Eye (tissue), 1 donor: ENCODE data around the gene SORBS1.

Source experiments
- DNase-seq: peaks from one replicate; pipeline ENCODE4 v3.0.0-alpha.2; 2015

Gene SORBS1

DNA sequence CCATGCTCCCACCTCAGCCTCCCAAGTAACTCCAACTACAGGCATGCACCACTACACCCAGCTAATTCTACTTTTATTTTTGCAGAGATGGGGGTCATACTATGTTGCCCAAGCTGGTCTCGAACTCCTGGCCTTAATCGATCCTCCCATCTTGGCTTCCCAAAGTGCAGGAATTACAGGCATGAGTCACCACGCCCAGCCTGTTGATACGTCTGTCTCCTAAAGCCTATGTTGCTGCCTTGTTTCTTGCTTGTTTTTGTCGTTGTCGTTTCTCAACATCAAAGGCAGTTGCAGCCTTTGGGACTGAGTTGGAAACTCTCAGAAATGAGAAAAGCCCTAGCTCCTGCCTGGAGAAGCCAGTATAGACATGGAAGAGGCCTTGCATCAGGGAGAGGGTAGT, 49.9 kb downstream of the SORBS1 start:
- DNase-seq, result no peak

DNA sequence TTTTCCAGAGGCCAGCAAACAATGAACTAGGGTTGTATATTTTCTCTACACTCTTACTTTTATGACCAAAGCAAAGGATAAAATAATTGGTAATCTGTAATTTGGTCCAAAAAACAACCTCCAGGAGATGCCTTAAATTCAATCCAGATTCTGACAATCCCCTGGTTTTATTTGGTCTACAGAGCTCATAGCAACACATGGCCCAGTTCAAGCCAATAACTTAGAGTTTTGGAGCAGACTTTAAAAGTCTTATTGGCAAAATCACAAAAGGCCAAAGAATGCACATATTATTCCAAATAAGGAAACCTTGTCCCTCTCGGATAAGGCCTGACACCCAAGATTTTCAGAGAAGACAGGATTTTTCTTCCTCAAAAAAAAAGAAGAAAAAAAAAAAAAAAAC, 51.9 kb downstream of the SORBS1 start:
- no peak for DNase-seq

DNA sequence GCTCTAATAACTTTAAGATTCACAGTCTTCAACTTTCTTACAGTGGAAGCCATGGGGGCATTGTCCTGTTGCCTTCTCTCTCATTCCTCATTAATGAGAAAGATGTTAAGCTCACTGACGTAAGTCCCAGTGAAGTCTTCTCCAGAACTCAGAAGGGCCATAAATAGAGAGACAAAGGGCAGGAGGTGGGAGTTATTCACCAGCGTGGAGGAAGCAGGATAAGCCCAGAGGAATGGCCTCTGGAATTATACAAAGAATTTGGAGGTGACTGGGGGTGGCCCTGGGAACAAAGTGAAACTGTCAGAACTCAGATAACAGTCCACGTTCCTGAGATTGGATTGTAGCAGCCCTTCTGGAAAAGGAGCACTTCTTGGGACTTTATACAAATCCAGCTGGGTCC, 52.4 kb downstream of the SORBS1 start:
- DNase-seq, result no peak

DNA sequence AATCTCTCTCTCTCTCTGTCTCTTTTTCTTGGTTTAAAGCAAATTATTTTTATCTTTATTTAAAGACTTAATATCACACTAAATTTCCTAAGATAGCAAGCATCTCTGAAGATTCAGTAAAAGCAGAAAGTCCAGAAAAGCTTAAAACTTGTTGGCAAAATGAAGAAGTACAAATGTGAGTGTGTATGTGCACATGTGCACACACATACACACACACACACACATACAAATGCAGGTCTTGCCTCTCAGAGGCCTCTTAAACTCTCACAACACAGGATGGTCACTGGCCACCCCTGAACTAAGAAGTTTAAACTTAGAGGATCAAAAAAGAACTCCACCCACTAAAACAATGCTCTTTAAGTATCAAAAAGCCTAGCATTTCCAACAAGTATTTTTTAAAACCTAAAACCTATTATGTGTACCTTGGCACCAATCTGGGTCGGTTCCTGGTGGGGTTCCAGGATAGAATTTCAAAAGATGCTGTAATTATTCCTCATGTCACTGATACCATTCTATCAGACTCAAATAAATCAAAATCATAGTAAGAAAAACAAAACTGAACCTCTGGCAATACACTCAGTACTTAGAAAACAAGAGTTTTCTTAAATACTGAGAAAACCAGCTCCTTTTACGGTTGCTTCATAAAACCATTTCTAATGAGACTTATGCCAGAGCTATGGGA, 55.0 kb downstream of the SORBS1 start:
- no peak for DNase-seq

DNA sequence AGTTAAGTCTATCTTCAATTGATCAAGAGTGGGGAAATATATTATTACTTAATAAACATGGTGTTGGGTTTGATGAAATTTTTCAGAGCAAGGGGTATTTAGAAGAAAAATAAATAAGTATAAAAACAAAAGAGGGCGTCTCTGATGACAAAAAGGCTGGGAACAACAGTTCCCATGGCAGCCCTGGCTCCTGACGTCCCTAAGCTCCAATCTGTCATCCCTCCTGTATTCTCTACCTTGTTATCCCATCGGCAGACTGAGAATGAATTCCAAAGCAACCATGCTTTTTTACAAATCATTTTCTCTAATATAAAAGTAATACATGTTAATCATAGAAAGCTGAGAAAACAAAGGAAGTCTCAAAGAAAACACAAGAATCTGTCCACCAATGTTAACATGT, 55.5 kb downstream of the SORBS1 start:
- no peak for DNase-seq

DNA sequence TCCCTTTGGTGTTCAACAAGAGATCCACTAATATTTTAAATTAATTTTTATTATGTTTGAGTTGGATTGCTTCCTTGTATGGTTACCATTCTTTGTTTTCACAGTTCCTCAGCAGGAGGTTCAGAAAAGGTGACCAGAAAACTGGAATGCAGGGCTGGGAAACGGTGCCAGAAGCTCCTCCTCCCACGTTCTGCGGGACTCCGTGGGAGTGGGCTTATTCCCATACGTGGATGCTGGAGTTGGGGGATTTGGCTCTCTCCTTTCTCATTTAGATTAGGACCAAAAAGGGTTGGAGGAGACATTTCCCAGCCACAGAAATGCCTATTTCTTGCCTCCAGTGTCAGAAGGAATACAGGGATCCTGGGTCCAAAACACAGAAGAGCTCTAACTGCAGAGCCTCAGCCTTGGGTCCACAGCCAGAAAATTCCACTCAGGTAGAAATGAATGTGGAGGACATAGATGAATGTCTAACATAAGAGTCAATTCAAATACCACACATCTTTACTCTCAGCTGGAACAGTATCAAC, 56.0 kb downstream of the SORBS1 start:
- DNase-seq, result no peak

DNA sequence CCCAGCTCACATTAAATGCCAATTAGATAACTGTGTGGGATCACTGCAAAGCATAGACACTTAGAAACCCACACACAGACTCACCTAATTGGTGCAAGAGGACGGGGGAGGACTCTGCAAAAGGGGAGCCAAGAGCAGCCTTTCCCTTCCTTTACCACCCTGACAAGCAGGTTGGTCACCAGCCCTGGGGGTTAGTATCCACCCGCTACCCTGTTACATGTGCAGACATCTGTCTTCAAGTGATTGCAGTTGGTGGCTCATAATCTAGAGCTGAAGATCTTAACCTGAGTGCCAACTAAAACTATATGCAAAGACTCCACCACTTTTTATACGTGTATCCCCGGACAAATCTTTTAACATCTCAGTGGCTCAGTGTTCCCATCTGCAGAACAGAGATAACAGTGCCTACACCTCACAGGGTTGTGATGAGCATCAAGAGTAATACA, 56.9 kb downstream of the SORBS1 start:
- no peak for DNase-seq

DNA sequence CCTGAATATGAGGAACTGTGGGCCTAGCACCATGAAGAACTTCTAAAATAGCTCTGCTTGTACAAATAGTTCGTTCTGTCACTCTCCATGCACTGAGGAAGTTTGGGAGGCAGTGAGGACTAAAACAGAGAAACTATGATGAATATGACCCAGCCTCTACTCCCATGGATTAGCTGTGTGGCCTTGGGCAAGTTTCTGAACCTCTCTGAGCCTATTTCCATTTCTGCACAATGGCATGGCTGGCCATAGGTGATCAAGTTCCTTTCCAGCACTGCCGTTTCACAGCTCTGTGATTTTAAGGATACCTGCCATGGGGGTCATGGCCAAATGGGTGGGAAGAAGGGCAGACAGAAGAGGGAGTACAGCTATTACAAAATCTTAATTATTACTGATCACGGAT, 57.6 kb downstream of the SORBS1 start:
- DNase-seq, result no peak

DNA sequence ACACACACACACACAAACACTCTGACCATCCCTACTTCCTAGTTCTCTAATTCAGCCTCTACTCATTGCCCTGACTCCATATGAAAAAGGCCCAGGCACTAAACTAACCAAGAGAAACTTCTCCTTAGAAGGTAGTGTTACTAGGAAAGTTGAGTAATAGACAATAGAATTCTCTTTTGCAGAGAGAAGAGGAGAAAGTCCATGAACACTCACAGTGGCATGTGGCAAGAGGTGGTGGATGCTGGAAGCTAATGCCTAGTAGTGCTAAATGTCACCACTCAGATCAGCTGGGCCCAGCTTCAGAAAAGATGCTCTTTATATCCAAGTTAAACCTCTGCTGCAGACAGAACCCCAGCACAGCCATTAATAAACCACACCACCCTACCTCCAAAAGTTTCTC, 58.2 kb downstream of the SORBS1 start:
- no peak for DNase-seq

DNA sequence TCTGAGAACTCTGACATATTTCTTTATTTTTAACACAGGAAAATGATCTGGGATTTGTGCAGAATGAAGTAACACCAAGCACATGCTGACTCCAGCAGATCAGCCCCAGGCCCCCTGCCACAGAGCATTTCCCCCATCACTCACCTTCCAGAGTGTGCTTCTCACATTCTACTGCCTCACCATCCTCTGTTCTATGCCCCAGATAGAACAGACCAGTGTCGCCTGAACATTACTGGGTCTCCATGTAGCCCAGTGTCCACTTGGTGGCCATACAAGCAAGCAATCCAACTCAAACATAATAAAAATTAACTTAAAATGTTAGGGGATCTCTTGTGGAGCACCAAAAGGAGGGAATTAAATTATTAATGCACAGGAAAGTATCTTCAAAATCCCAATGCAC, 58.8 kb downstream of the SORBS1 start:
- no peak for DNase-seq

DNA sequence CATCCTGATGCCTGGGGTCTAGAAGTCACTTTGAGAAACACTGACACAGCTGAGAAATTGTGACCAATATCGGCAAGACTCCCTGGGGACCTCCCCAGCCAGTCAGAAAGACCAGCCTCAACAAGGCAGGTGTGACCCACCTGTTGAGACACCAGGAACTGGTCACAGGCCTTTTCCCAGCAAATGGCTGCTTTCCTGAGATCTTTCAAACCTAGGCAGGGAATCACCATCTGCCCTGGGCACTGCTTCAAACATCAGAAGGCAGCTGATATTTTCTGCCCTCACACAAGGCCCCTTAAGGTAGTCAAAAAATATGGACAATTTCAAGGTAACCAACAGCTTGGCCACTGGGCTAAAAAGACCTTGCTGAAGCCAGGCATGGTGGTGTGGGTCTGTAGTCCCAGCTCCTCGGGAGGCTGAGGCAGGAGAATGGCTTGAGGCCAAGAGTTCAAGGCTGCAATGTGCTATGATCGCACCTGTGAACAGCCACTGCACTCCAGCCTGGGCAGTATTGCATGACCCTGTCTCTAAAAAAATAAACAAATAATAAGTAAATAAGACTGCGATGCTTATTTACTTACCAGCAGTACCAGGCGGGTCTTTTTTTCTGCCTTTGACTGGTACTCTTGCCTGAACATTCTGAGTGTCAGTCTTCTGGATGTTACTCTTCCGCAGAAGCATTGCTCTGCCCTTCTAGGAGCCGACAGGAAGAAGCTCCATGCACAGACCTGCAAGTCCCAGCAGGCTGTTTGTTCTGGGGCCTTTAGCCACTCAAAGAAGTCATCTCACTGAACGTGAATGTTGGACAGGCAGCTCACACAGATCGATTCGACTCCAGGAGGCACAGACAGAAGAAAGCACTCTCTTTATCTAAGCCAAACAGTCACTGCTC, 59.7 kb downstream of the SORBS1 start:
- no peak for DNase-seq

DNA sequence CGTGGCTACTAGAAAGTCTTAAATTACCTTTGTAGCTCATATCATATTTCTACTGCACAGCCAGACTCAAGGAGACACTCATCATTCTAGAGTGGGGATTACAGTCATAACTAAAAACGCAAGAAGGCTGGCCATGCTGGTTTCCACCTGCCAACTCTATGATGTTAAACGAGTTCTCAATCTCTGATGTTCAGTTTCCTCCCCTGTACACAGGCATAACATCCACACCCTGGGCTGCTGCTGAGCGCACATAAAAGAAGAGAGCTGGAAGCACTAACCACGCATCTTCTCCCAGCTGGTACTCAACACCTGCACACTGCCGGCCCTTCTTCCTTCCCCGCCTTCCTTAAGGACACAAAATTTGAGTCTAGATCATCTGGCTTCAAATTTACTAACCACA, 60.5 kb downstream of the SORBS1 start:
- DNase-seq, result no peak

DNA sequence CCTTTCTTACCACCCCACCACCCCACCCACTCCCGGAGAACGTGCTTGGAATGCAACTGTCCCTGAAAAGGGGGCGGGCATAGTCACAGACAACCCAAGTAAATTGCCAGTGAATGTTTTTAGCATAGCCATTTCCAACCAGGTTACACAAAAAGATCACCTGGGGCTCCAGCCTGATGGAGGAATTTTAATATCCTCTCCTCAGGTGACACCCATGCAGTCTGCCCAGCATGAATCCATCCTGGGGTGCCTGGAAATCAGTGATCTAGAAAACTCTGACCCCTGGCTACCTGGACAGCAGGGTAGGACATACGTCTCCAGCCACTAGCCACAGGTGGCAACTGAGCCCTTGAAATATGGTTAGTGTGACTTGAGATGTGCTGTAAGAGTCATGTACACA, 61.1 kb downstream of the SORBS1 start:
- DNase-seq, result no peak

DNA sequence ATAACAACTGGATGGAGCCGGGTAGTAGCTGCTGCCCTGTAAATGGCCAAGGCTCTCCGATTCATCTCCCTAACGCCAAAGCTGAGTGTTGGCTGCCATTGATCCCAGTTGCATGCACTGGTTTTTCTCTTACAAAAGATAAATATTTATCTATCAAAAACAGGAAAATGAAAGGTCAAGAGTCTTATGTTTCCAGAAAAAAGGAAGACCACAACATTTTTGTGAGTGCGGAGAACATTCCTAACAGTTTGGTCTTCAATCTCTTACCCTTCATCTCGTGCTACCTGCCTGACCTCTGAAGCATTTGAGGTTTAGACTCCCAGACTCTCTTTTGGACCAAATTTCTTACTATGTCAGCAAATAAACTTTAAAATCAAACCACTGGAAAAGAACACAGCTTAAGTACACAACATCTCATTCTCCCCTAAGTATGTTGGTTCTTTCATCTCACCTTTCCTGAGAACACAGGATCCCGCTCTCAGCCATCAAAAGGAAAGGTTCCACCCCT, 61.6 kb downstream of the SORBS1 start:
- DNase-seq, result no peak

DNA sequence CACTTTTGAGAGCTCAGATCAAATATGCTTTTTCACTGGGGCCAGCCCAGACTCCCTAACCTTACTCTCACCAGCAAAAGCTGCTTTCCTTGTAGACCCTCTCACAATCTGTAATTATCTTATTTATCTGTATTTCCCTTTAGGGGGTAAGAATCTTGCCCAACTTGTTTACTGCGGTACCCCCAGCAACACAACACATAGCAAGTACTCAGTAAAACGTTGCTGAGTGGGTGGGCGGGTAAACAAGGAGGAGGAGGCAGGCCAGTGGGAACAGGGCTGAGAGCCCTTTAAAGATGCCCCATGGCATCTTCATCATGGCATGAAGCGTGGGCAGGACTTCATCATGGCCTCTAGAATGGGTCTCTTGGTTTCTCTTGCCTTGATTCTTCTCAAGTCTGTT, 64.2 kb downstream of the SORBS1 start:
- DNase-seq, result no peak

DNA sequence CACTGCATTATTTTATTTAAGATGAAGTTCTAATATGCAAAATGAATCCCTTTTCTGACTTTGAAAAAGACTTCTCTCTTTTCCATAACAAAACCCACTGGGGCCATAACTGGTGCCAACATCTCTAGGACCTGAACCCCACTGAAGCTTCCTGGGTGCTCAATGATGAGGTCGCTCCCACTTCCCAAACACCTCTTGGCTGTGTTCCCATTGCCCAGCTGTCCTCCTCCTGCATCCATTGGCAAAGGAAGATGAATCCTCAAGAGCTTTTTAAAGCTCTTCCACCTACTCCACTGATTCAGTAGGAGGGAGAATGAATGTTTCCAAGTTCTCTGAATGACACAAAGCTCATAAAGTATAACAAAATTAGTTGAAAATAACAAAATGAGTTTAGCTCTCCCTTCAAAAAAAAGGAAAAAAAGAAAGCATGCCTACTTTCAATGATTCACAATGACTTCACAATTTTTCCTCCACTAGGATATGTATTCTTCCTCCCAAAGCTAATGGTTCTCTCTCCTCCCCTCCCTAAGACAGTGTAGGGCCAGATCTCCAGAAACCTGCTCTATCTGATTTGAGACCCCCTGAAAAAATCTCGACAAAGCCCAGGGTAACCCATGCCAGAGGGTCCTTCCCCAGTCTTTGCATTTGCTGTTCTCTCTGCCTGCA, 64.8 kb downstream of the SORBS1 start:
- DNase-seq, result no peak

DNA sequence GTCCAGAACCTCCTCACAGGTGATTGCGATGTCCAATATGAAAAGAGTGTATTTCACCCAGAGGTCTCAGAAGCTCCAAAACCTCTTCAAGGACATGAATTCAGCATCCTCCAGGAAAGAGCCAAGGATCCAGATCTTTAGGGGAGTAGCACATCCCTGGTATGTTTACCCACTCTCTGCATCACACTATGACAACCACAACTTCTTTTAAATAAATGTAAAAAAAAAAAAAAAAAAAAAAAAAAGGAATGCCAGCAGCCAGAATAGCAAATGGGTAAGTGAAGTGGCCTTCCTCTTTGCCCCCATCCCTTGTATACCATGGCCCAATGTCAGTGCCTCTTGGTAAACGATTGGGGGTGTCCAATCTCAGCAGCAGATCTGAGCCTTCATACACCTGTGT, 67.3 kb downstream of the SORBS1 start:
- DNase-seq, result no peak

DNA sequence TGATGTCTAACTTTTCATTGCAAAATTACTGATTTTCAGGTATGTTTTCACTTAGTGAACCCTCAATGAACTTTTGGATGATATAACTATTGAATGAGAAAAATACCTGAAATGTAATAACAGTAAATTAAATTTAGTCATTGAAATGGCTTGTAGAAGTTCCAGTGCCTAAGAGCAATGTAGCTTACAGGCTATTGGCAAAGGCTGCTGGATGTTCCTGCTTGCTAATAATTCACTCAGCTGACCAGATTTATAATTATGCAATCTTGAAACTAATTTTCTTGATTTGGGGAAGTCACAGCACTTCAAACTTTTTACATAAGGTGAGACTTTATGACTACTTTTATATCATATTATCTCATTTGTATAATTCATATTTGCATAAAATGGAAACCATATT, 73.2 kb downstream of the SORBS1 start:
- no peak for DNase-seq

DNA sequence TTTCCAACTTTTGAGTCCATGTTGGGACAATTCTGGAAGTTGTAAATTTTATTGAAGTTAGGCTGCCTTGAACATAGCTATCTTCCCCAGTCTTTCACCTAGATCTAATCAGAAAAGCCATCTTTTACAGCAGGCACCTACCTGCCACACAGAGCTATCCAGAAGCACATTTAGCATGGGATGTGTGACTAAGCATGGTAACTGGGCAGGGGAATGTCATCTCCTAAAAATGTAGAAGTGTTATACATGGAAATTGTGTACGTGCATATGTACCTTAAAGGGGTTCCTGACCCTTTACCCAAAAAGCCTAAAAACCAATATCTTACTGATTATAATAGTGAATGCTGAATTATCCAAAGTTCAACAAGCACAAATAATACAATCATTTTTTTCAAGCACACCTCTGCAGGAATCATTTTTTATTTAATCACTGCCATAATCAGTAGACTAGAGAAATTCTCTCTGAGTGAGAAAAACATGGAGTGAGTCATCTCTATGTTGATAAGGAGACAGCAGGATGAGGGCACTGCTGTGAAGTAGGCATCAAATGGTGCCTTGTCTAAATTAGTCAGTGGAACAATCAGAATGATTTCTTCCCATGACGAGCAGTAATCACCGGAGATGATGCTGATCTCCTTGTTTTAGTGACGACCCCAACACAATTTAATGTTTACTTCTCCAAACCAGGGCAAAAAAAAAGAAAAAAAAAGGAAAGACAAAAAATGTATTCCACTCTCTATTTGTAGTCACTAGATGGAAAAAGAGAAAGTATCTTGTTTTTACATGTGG, 75.9 kb downstream of the SORBS1 start:
- no peak for DNase-seq

DNA sequence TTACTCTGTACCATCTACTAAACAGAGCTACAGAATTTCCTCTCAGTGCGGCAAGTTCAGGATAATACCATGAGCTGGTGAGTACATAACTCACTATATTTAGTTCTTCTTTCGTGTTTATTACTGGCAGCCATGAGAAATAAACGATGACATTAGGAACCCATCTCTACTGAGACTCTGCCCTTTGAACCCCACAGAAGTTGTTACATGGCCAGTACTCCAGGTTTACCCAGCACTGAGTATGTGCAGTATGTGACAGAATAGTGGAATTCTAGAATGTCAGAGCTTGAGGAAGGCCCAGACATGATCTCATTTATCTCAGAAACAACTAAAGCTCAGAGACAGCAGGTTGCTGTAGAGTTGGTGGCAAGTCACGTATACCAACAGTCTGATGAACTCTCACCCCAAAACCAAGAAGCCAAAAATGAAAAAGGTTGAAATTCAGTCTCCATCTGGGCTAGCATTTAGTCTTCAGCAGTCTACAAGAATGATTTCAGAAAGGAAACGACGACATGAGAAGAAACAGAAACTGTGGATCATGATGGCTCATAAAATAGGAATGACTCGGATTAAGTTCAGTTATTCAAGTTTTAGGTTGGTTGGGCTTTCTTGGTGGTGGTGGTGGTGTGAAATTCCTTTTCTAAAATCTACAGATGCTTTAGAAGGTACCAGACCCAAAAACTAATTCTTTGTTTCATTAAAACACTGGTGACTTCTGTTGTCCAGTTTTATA, 78.5 kb downstream of the SORBS1 start:
- DNase-seq, result no peak

DNA sequence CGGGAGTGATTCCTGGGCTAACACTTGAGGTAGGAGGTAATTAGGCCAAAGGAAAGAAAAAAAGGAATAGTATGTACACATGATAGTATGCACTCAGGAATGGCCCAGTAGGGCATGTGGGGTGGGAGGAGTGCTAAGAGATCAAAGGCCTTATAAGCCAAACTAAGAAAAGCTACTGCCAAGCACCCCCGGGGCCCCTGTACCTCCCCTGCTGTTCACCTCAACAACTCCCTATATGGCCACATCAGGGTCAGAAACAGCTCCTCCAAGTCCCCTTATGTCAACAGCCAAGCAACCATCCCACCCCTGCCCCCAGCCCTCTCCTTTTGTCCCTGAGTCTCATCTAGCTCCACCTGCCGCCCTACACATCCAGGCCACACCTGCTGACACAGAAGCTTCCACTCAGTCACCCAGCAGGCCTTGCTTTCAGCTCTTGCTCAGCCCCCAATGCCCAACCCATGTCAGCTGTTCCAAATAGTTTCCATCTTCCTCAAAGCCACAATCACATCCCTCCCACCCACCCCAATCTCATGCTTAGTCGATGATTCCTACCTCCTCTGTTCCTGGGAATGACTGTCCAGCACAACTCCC, 80.2 kb downstream of the SORBS1 start:
- DNase-seq, result no peak
